Activated CD4-positive, alpha-beta T cell treated with anti-CD3 and anti-CD28 coated beads, Interleukin-2, Interleukin-6, amounts not matched to agents 100 ng/mL and 50 ng/mL, durations not matched to agents 16 hours and 8 hours (primary cell): ENCODE data around the gene DUS1L.

Source experiments
- DNase-seq: peaks from one replicate; pipeline ENCODE4 v3.0.0-alpha.2; 2020

DUS1L gene

DNA sequence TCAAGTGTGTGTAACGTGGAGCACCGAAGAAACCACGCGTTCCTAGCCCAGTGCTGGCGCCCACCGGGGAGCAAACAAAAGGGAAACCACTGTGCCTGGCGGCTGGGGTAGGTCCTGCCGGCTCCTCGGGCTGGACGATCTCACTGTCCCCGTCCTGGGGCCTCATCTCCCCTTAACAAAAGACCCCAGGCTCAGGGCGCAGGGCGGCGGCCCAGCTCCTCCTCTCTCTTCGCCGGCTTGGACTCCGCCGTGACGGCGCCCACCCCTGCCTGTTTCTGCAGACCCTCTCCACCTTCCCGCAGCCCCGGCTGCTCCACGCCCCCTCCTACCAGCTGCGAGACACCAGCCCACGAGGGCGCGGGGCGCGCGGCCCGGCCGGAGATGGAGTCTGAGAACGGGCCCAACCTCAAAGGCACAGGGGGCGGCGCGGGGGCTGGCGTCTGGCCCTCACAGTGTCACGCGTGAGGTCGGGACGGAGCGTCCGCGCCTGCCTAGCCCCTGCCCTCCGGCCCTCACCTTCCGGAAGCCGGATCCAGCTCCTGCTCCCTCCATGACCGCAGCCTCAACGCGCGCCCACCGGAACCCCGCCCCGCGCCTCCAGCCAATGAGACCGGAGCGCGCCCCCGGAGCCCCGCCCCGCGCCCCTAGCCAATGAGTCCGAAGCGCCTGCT lies 43.2 kb downstream of the DUS1L start, which contains the start of gene CENPX:
CENPX (minus strand) TSS at position 569 of the 671 bp plus-strand sequence; CDS start at position 552, 17 bp downstream.
- DNase-seq = no peak

DNA sequence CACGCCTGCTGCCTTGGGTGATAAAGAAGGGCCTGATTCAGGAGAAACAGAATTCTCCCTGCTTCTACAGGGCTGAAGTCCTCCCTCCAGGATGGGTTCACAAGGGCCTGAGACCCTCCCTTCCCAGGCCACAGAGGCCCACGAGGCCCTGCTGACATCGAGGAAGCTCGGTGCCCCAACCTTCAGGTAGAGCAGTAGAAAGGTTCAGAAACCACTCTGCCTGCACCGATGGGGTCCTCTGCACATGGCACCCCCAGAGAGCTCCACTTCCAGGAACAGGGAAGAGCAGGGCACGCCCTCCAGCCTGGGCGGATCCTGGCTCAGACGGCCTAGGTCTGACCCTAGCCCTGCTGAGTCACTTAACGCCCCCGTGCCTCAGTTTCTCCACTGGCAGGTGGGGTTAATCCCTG lies 43.7 kb downstream of the DUS1L start:
- peak; percentile 30 for DNase-seq

DNA sequence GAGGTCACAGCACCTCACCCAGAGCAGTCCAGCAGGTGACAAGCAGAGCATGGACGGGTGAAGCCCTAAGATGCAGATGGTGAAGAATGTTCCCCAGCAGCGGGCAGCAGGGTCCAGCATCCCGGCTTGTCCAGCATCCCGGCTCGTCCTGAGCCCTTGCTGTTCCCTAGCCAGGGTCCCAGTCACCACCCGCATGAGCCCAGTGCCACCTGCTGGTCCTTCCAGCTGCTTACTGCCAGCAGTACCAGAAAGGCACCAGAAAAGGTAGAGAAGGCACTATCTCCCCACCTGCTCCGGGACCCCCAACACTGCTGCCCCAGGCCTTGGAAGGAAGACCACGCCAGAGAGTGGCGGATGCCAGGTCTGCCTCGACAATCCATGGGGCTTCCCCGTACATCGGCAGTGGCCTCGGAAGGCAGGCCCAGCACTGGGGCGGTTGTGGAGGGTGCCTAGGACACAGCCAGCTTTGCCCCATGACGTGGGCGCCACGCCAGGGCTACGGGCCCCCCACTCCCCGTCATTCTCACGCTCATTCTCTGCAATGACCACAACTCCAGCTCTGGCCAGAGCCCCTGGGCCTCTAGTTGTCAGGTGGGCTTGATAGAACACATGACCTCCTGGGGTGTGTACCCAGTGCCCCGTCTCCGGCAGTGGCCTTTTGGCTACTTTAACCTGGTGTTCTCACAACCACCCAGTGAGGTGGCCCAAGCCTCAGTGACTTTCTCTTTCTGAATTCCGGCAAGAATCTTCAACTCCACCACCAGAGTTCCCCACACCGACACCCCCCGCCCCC lies 44.3 kb downstream of the DUS1L start:
- peak; percentile 63 for DNase-seq

DNA sequence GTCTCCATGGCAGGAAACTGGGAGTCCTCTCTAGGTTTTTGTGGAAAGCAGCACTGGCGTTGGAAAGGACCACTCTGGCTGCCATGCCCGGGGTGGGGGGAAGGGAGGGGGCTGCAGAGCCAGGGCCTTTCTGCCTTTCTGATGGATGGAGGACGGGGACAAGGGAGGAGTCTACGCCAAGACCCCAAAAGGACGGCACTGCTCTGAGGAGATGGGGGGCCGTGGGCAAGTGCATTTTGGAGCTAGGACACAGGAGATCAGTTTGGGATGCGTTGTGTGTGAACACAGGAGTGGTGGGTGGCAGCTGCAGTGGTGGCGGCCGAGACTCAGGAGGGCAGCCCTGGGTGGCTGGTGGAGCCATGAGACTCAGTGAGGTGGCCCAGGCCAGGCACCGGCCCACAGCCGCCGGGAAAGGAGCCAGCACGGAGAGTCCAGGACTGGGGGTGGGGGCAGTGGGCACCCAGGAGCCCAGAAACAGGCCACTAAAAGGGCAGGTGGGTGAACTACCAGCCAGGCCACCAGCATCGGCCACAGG lies 45.0 kb downstream of the DUS1L start:
- DNase-seq = no peak

DNA sequence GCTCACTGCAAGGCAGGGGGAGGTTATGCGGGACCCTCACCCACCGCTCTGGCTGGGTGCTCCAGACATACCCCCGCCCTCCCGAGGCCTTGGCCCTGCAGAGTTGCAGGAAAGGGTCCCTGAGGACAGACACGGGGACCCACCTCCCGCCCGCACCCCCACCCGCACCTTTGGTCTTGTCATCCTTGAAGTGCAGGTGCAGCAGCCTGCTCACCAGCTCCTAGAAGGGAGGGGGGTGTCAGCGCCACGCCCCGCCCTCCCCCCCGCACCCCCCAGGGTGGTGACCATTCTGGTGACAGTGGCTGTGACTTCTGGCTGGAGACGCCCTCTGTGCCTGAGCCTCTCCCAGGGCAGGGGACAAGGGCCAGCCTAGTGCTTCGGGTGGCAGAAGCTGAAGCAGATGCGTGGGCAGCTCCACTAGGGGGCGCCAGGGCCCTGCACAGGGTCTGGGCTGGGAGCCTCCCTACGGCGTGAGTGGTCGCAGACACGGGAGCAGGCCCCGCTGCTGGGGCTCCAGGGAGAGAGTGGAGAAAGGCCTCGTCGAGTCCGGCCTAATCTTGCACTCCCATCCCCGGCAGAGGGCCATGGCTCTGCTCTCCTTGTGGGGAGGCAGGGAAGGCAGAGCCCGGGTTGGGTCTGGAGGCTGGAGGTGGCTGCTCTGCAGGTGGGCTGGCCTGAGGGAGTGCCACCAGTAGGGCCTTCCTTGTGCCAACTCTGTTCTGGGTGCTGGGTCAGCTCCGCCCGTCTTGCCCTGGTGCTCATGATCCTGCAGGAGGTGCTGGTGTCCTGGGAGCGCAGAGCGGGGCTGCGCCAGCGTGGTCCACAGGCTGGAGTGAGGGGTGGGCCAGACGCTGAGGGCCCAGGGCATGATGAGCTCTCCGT lies 45.7 kb downstream of the DUS1L start:
- peak; percentile 84 for DNase-seq

DNA sequence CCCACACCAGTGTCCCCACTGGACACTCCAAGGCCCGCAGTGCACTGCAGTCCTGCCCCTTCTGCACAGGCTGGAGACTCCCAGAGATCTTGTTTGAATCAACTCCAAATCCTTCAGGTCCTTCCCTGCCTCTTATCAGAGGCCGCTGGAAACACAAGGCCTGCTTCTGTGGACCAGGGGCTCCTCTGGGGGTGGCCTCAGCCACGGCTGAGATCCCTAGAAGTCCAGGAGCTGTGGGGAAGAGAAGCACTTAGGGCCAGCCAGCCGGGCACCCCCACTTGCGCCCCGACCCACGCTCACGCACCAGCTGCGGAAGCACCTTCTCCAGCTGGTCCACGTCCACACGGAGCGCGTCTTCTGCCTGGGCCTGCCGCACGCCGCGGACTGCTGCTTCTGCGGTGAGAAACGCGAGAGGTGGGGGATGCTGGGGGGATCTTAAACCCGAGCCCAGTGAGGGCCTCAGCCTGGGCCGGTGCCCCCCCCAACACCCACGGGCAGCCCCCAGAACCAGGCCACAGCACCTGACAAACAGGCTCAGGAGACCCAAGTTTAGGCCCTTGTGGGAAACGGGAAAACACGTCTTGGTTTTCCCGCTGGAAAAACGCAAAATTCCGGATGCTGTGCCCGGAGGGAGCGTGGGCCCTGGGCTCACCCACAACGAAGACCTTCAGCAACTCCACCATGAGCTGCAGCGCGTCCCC lies 46.5 kb downstream of the DUS1L start:
- DNase-seq = no peak

DNA sequence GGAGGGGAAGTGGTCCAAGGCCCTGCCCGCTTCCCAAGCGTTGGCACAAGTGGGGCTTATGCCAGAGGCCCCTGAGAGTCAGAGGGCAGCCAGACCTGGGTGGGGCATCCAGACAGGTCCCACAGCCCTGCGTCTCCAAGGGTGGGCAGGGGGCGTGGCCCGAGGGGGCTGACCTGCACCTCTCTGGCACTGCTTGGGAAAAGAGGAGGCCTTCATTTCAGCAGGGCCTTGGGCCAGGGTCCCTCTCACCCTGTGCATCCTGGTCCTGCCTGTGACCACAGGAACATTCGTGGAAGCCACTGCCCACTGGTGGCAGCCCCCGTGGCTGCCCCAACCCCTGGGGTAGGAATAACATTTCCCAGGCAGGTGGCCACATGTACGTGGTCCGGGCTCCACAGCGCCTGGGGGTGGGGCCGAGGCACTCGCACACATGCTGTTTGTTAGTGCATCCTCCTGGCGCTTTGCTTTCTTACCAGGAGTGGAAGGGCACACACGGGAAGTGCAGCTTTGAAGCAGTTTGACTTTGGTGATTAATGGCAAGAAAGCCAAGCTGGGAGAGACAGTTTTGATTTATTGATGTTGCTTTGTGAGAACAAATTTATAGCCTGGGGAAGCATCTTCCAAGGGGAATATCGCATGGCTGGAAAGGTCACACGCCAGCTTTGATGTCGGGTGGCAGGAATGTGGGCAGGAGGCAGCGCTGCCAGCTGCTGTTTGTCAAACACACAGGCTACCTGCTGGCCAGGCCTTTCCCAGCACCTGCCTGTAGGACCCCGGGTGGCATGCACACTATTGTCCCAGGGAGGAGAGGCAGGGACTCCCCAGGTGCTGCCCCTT lies 47.2 kb downstream of the DUS1L start:
- no peak for DNase-seq

DNA sequence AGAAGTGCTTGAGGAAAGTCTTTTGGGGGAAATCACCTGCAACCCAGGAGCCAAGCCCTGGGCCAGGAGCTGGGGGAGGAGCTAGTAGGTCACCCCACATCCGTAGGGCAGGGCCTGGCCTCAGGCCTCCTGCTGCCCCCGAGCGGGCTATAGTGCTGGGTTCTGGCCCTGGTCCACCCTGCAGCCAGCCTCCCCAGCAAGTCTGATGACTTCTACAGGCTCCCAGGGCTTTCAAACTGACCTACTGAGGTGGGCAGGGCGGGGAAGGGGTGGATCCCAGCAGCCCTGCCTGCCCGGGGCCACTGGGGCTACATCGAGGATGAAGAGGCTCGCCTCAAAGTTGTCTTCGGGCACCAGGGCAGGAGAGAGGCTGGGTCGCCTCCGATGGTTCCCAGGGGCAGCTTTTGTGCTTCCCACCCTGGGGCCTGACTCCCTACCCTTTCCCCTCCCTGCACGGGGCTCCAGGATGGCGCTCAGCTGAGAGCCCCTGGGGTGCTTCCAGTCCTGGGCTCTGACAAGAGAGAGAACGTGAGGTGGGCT lies 47.9 kb downstream of the DUS1L start:
- no peak for DNase-seq

DNA sequence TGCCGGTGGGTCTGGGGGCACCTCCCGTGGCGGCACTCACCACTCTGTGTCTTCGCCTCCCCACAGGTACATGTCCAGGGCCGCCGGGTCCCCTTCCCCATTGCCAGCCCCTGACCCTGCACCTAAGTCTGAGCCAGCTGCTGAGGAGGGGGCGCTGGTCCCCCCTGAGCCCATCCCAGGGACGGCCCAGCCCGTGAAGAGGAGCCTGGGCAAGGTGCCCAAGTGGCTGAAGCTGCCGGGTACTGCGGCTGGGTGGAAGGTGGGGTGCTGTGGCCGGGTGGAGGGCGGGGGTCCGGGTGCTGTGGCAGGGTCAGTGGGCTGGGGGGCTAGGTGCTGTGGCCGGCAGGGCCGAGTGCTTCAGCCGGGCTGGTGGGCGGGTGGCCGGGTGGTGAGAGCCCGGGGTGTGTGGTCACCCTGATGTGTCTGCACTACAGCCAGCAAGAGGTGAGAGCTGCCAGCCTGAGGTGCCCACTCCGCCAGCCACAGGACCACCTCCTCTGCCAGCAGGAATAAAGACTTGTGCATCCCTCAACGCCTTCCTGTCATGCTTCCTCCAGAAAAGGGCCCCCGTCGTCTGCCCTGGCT lies 48.6 kb downstream of the DUS1L start:
- no peak for DNase-seq

DNA sequence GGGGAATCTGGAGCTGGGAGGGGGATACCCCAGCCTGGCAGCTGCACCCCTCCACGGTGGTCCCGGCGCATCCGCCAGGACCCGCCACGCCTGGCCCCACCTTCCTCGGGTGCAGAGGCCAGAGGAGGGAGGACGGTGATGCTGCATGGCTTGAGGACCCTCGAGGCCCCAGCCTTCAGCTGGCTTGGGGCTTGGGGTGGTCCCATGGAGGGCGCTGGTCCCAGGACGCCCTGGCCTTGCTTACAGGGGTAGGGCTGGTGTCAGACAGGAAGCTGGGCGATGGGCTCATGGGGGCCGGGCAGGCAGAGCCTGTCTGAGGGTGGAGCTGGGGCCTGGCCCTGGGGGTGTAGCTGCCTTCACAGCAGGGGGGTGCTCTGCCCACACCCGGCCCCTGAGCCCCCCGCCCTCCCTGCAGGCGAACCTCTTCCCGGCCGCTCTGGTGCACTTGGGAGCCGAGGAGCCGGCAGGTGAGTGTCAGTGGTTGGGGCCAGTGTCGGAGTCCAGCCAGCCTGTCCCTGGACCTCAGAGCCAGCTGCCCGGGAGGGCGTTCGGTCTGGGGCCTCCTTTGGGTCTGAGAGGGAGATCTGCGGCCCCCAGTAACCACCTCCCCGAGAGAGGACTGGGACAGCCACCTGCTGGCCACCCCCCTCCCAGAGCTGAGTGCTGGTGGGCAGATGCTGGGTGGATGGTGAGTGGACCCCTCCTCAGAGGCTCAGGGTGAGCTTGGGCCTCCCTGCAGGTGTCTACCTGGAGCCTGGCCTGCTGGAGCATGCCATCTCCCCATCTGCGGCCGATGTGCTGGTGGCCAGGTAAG lies 49.3 kb downstream of the DUS1L start:
- no peak for DNase-seq

DNA sequence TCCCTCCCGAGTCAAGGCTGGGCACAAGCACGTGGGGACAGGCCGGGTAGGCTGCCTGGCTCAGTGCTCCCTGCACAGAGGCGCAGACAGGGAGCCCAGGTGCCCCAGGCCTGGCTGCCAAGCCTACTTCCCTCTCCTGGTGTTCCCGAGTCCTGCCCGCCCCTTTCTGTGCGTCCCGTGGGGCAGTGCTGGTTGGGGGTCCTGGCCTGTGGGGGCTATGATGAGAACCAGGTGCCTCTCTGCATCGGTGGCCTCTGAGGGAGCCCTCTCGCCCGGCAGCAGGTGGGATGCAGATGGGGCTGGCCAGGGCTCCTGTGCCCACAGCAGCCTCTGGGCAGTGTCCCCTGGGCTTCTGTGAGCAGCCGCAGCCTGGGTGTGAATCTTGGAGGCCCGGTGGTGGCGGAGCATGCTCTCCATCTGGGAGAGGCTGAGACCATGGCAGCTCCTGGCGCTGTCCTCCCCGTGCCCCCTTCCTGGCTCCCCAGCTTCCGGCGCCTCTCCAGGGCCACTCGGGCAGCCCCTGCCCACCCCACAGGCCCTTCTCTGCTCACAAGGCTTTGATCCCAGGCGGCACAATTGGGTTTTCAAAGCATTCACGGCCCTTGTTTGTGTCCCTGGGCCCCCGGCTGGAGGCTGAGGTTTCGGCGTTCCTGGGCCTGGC lies 50.2 kb downstream of the DUS1L start:
- DNase-seq = no peak

DNA sequence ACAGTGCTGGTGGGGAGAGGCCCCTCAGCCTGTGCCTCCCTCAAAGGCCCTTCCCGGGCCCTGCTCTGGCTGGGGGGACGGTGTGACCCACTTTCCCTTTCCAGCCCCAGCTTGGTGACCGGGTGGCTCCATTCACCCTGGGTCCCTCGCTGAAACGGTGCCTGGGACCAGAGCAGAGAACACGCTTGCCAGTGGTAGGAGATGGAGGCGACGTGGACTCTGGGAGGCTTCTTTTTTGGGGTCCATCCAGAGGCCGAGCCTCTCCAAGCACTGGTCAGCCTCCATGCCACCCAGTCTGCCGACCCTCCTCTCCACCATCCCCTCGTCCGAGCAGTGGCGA lies 50.7 kb downstream of the DUS1L start:
- no peak for DNase-seq

DNA sequence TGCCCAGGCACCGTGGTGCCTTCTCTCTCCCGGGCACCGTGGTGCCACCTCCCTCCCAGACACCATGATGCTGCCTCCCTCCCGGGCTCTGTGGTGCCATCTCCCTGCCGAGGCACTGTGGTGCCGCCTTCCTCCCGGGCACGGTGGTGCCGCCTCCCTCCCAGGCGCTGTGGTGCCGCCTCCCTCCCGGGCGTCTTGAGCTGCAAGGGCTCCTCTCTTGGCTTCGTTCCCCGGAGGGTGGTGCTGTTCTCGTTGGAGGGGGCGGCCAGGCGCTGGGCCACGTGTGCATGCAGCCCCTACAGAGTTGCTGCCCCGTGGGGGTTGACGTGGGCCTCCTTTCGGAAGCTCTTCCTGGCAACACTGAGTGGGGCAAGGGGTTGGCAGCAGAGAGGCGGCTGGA lies 51.2 kb downstream of the DUS1L start:
- DNase-seq = no peak

DNA sequence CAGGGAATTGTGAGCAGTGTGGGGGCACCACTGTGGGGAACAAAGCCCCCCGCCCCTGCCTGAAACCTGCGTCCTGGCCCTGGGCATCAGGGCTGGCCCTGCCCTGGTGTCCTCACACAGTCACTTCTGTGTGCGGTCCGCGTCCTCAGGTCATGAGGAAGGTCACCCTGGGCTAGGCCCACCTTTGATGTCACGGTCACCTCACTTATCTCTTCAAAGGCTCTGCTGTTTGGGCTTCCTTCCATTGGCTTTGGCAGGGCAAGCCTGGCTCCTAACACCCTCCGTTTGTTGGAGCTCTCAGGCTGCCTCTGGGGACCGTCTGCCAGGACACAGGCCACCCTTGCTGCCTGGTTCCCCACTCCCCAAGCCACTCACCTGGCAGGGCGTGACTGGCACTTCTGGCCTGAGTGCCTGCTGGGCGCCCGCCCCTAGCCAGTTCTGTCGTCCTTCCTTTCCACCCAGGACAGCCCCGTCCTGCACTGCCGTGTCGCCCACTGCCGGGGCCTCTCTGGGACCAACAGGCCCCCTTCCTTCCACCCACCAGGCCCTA lies 51.8 kb downstream of the DUS1L start:
- DNase-seq = no peak

DNA sequence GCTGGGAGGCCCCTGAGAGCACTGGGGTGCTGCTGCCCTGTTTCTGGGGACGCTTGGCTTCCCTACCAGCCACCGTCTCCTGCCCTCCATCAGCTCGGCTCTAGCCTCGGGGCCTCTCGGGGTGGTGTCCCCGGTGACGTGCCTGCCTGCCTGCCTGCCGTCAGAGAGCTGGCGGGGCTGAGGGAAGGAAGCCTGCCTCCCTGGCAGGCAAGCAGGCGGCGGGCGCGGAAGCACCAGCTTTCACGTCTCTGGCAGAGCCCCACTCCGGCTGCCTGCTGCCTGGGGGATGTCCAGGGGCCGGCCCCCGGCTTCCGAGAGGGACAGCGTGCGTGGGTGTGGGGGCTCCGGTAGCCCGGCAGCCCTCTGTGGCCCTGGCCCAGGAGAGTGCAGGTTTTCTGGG lies 52.3 kb downstream of the DUS1L start:
- DNase-seq = no peak

DNA sequence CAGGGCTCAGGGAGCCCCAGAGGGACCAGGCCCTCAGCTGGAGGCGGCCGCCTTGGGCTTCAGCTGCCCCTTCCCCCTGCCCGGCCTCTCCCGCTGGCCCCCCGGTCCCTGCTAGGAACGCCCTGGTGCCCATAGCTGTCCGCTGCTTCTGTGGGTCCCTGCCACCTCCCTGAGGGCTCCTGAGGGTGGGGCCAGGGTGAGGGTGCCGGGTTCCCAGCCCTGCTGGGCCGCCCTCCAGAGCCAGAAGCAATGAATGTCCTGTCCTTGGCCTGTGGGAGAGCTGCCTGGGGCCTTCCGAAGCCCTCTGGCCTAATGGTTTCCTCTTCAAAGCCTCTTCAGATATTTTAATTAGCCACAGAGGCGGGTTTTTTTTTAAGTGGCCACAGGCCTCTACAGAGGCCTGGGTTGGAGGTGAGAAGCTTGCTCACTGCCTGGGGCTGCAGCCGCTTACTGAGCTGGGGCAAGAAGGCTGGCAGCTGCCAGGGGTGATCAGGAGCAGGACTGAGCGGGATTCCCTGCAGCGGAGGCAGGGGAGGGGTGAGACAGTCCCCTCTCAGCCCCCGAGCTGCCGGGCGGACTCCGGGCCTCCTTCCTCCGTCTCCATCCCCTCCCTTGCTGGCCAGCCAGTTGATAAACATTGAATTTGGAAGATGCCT lies 52.8 kb downstream of the DUS1L start:
- no peak for DNase-seq

DNA sequence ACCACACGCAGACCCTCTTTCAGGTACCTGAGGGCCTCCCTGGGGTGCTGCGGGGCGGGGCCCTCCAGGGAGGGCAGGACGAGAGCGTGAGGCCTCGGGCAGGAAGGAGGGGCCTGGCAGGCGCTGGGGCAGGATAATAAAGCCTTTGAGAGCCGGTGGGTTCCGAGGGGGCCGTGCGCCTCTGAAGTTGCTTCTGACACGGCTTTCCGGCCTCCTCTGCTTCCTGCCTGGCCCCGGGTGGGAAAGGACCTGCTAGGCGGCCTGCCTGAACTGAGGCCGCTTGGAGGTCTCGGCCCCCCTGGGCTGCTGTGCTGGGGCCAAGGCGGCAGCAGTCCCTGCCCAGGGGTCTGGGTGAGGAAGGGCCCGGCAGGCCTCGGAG lies 53.4 kb downstream of the DUS1L start:
- DNase-seq = no peak

DNA sequence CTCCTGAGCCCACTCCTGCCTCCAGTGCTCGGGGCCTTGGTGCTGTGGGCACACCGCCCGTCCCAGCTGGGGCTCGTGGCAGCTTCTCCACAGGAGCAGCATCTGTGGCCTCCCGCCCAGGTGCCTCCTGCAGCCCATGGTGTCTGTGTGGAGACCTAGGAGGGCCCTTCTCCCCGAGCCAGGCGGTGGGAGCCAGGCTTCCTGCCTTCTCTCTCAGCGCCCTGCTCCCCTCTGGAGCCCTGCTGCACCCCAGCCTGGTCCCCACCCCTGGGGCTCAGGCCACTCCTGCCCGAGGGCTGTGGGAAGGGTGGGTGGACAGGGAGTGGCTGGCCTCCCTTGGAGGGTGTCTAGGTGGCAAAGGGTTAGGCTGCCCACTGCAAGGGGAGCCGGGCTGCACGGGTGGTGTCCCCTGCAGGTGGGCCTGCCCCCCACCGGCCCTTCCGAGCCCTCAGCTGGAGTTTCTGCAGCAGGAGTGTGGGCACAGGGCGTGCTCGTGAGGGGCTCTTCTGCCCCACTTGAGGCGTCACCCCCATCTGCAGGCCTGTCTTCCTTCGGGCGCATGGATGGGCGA lies 53.9 kb downstream of the DUS1L start:
- no peak for DNase-seq
